BE2C (cell line): ENCODE measurements around the gene CPEB3.

Source experiments
- DNase-seq: peaks from one replicate; pipeline ENCODE4 v3.0.0-alpha.2; 2020
- H3K27me3 ChIP-seq: fragments of 250-450 bp; sonication (Bioruptor Pico); 2 replicates; pipeline ENCODE4 v1.5.1; 2020; ENCODE audit warnings: mild to moderate bottlenecking
- H3K36me3 ChIP-seq: fragments of 250-450 bp; sonication (Bioruptor Pico); 2 replicates; pipeline ENCODE4 v1.5.1; 2020; ENCODE audit warnings: mild to moderate bottlenecking
- H3K4me1 ChIP-seq: fragments of 250-450 bp; sonication (Bioruptor Pico); 2 replicates; pipeline ENCODE4 v1.5.1; 2020
- H3K4me3 ChIP-seq: 2 replicates; pipeline ENCODE4 v1.5.1; 2011; ENCODE audit warnings: low read depth, low read length
- H3K9me3 ChIP-seq: fragments of 250-450 bp; sonication (Bioruptor Pico); 2 replicates; pipeline ENCODE4 v1.5.1; 2020
- TF ChIP-seq, protein P1 (sequence below): IDR thresholded peaks from 2 replicates; pipeline ENCODE4 v1.5.1; 2012; ENCODE audit warnings: mild to moderate bottlenecking, low read depth, low read length

CPEB3 gene

DNA sequence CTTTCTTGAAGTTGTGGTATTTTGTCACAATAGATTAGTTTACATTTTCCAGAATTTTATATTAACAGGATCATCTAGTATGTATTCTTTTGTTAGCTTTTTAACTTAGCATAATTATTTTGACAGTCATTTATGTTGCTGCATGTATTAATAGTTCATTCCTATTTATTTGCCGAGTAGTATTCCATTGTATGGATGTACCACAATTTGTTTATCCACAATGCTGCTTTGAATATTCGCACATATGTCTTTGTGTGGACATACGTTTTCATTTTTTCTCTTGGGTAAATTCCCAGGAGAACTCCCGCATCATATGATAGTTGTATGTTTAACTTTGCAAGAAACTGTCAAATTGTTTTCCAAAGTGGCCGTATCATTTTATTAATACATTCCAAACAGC lies 115.7 kb downstream of the CPEB3 start:
- Histone ChIP-seq H3K4me1 (no peaks in the 10 kb centered on the region), H3K9me3 (no peaks in the 10 kb centered on the region), H3K36me3 (no peaks in the 10 kb centered on the region), H3K27me3 (no peaks in the 10 kb centered on the region), H3K4me3 (no peak overlapping the region)
- DNase-seq = no peak
- TF ChIP-seq, protein P1, sequence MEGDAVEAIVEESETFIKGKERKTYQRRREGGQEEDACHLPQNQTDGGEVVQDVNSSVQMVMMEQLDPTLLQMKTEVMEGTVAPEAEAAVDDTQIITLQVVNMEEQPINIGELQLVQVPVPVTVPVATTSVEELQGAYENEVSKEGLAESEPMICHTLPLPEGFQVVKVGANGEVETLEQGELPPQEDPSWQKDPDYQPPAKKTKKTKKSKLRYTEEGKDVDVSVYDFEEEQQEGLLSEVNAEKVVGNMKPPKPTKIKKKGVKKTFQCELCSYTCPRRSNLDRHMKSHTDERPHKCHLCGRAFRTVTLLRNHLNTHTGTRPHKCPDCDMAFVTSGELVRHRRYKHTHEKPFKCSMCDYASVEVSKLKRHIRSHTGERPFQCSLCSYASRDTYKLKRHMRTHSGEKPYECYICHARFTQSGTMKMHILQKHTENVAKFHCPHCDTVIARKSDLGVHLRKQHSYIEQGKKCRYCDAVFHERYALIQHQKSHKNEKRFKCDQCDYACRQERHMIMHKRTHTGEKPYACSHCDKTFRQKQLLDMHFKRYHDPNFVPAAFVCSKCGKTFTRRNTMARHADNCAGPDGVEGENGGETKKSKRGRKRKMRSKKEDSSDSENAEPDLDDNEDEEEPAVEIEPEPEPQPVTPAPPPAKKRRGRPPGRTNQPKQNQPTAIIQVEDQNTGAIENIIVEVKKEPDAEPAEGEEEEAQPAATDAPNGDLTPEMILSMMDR = no peak

DNA sequence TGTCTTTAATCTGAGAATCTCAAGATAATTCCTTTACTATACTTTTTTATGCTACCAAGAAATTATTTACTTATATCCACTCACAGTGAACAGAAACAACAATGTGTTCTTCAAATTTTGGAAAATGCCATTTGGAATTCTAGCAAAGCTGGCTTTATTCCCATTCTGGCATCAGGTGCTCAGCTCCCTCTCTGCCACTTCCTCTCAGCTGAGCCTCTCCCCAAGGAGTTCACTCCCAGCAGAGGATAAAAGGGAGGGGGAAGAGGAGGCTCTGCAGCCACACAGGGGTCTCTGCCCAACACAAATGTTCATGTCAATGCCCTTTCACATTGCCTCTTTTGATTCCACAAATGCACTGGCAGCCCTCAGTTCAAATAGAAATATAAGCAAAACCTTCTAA lies 116.9 kb downstream of the CPEB3 start:
- H3K27me3 ChIP-seq = no peaks in the 10 kb centered on the region
- no peaks in the 10 kb centered on the region for H3K9me3 ChIP-seq
- H3K36me3 ChIP-seq = no peaks in the 10 kb centered on the region
- TF ChIP-seq, protein P1 = no peak
- no peak for DNase-seq
- H3K4me1 ChIP-seq = no peaks in the 10 kb centered on the region
- no peak overlapping the region for H3K4me3 ChIP-seq

DNA sequence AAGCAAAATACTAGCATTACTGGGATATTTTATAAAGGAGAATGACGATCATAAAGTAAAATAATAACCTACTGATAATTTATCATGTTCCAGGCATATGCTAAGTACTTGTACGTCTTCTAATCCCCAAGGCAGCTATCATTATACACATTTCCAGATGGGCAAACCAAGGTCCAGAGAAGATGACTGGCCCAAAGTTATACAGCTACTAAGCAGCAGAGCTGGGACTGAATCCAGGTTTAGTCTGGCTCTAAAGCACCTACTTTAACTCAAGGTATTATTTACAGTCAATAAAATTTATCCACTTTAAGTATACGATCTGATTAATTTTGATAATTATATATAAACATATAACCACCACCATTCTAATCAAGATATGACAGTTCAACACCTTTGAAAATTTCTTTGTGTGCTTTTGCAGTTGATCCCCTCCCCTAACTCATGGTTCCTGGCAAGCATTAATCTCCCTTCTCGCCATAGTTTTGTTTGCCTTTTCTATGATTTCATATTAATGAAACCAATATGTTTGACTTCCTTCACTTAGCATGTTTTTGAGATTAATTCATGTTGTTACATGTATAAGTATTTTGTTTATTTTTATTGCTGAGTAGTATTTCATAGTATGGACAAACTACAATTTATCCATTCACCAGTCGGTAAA lies 126.7 kb downstream of the CPEB3 start:
- Histone ChIP-seq H3K36me3 (no peaks in the 10 kb centered on the region), H3K4me1 (no peaks in the 10 kb centered on the region), H3K9me3 (peaks cover 2% of the 10 kb centered on the region; the same call in 1 of the 2 replicates), H3K27me3 (no peaks in the 10 kb centered on the region), H3K4me3 (no peak overlapping the region)
- no peak for DNase-seq
- TF ChIP-seq, protein P1 = no peak

DNA sequence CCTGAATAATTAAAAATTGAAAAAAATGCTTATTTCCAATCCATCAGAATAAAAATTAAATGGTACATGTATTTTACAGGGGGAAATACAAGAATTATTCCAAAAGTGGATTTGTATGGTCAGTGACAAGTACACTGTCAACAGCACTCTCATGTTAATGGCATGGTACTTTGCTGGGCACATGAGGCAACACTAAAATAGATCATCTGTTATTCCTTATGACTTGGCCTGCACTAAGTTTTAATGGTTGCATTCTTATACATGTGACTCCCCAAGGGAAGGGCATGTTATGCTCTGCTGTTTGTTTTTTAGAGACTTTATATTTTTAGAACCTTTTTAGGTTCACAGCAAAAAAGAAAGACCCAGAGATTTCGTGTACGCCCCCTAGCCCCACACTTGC lies 128.3 kb downstream of the CPEB3 start:
- H3K9me3 ChIP-seq = peaks cover 2% of the 10 kb centered on the region; the same call in 1 of the 2 replicates
- DNase-seq = no peak

GRCh38 chr10:92156874-92157773 lies 133.8 kb downstream of the CPEB3 start:
- peaks cover 14% of the 10 kb centered on the region for H3K4me1 ChIP-seq
- no peak overlapping the region for H3K4me3 ChIP-seq
- H3K9me3 ChIP-seq = no peaks in the 10 kb centered on the region
- no peak for DNase-seq
- TF ChIP-seq, protein P1 = no peak
- H3K27me3 ChIP-seq = peaks cover under 1% of the 10 kb centered on the region; the same call in 1 of the 2 replicates
- no peaks in the 10 kb centered on the region for H3K36me3 ChIP-seq

More for the DNA sequence above, 128.3 kb downstream of the CPEB3 start:
- Histone ChIP-seq H3K27me3 (no peaks in the 10 kb centered on the region), H3K36me3 (no peaks in the 10 kb centered on the region), H3K4me3 (no peak overlapping the region), H3K4me1 (peaks cover under 1% of the 10 kb centered on the region; the same call in 1 of the 2 replicates)
- TF ChIP-seq, protein P1 = no peak
